ENCODE results near the gene KCNS1.
"Not testable (repeated sequence)": the region's sequence is repeated elsewhere in the genome, so short reads cannot be mapped to it uniquely, and the experiment has no call there.

Gene KCNS1

GRCh38 chr20:45070932-45071632 is 29.8 kb downstream of the KCNS1 start:
- H3K4me3 ChIP-seq (ENCODE audit: low read depth, low read length): no peak overlapping the region
- TF ChIP-seq CTCF (IDR thresholded peaks at IDR 0.05; ENCODE audit: control insufficient read depth, extremely low read depth, insufficient read depth): no peak
- no peak for DNase-seq (ENCODE audit: low read depth)

DNA sequence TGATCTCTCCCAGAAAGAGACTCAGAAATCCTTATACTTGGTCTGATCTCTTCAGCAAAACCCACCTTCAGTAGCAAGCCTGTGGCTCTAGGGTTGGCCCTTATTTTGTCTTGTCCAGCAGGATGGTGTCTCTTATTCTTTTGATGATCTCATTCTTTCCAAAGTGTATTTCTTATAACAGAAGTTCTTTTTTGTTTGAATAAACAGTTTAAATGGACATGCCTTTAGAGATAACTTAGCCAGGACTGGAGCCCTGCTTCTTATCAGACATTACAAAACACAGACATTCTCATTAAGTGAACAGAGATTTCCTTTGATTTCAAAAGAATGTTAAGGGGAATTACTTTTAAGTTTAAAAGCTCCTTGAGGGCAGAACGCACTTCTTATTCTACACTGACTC is 31.7 kb downstream of the KCNS1 start:
- TF ChIP-seq CTCF (IDR thresholded peaks at IDR 0.05; ENCODE audit: control insufficient read depth, extremely low read depth, insufficient read depth): no peak
- H3K4me3 ChIP-seq (ENCODE audit: low read depth, low read length): no peak overlapping the region
- DNase-seq (ENCODE audit: low read depth): no peak

GRCh38 chr20:45067558-45067957 is 33.4 kb downstream of the KCNS1 start:
- no peak overlapping the region for H3K4me3 ChIP-seq (ENCODE audit: low read depth, low read length)
- no peak for TF ChIP-seq CTCF (IDR thresholded peaks at IDR 0.05; ENCODE audit: control insufficient read depth, extremely low read depth, insufficient read depth)
- DNase-seq (ENCODE audit: low read depth): no peak

DNA sequence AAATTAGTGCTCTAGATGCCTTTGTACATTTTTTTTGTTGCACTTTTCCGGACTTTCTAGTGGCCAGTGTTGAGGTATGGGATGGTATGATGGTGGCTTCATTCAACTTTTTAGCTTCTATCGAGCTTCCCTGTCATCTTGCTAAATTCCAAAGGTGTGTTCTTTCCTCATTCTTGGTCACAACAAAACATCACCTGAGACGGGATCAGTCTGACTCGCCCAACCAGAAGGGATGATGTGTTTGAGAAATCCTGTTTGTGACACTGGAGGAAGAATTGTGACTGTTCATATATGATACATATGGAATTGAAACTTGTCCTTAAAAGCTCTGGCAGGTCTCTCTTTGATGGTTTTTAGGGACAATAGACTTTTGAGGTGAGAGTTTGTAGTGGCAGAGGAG is 33.8 kb downstream of the KCNS1 start:
- no peak for TF ChIP-seq CTCF (IDR thresholded peaks at IDR 0.05; ENCODE audit: control insufficient read depth, extremely low read depth, insufficient read depth)
- no peak for DNase-seq (ENCODE audit: low read depth)
- no peak overlapping the region for H3K4me3 ChIP-seq (ENCODE audit: low read depth, low read length)

DNA sequence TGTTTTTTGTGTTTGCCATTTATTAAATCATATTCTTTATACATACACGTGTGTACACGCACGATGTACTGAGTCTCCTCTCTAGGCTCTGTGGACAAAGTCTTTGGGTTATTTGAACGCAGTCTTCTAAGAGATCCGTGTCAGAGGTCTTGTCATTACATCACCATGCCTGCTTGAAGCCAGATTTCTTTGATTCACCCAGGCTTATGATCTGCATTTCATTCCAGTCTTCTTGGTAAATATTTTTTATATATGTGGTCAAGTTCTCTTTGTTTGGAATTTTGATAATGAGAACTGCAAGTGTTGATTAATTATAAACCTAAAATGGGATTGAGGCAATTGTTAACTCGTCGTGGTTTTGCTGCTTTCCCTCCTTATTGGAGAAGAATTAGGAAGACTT is 34.6 kb downstream of the KCNS1 start:
- H3K4me3 ChIP-seq (ENCODE audit: low read depth, low read length): no peak overlapping the region
- DNase-seq (ENCODE audit: low read depth): no peak
- no peak for TF ChIP-seq CTCF (IDR thresholded peaks at IDR 0.05; ENCODE audit: control insufficient read depth, extremely low read depth, insufficient read depth)

GRCh38 chr20:45064812-45065211 is 36.1 kb downstream of the KCNS1 start:
- no peak overlapping the region for H3K4me3 ChIP-seq (ENCODE audit: low read depth, low read length)
- no peak for TF ChIP-seq CTCF (IDR thresholded peaks at IDR 0.05; ENCODE audit: control insufficient read depth, extremely low read depth, insufficient read depth)
- no peak for DNase-seq (ENCODE audit: low read depth)

GRCh38 chr20:45063107-45063506 is 37.8 kb downstream of the KCNS1 start:
- DNase-seq (ENCODE audit: low read depth); H3K4me3 ChIP-seq (ENCODE audit: low read depth, low read length): not testable (repeated sequence)

All from LNCaP clone FGC (cell line).